ENCODE measurements around the gene CAPN11. TPM values are rescaled to one million over a fixed set of nuclear protein-coding genes. Genes with fewer than 3 reads are reported as not detected.

The CAPN11 gene
- total RNA-seq, 1 experiment from 2014 or later, result not detected

Other genes starting within 250 kb of the CAPN11 start
- 69.6 TPM for gene MRPL14, start 31.4 kb upstream of the CAPN11 start, total RNA-seq (2021; ENCODE audit: unreplicated experiment)
- 58.2 TPM for gene TMEM63B, start 31.3 kb upstream of the CAPN11 start, total RNA-seq (2021; ENCODE audit: unreplicated experiment)
- not detected for gene MYMX, start 58.1 kb downstream of the CAPN11 start, total RNA-seq (2021; ENCODE audit: unreplicated experiment)
- 67.6 TPM for gene SLC29A1, start 64.8 kb downstream of the CAPN11 start, total RNA-seq (2021; ENCODE audit: unreplicated experiment)
- gene HSP90AB1, start 88.3 kb downstream of the CAPN11 start, total RNA-seq (2021; ENCODE audit: unreplicated experiment), result 2,554 TPM
- 50.5 TPM for gene SLC35B2, start 98.7 kb downstream of the CAPN11 start, total RNA-seq (2021; ENCODE audit: unreplicated experiment)
- 7.6 TPM for gene NFKBIE, start 106.7 kb downstream of the CAPN11 start, total RNA-seq (2021; ENCODE audit: unreplicated experiment)
- gene TMEM151B, start 111.6 kb downstream of the CAPN11 start, total RNA-seq (2021; ENCODE audit: unreplicated experiment), result not detected
- gene AARS2, start 154.5 kb downstream of the CAPN11 start, total RNA-seq (2021; ENCODE audit: unreplicated experiment), result 14.9 TPM
- gene SPATS1, start 183.8 kb downstream of the CAPN11 start, total RNA-seq (2021; ENCODE audit: unreplicated experiment), result not detected
- gene CDC5L, start 228.9 kb downstream of the CAPN11 start, total RNA-seq (2021; ENCODE audit: unreplicated experiment), result 24.6 TPM

Data from HCT116 (cell line).